SH-SY5Y (cell line): ENCODE results near the gene KRT79.

Experiments
- GATA2 ChIP-seq: IDR thresholded peaks from 2 replicates; pipeline ENCODE4 v1.6.1; 2011; ENCODE audit warnings: mild to moderate bottlenecking, low read depth, low read length
- GATA3 ChIP-seq: IDR thresholded peaks from 2 replicates; pipeline ENCODE4 v1.6.1; 2011; ENCODE audit warnings: low read depth, mild to moderate bottlenecking, low read length, moderate library complexity

GRCh38 chr12:52845946-52846345 lies 11.8 kb upstream of the KRT79 start:
- TF ChIP-seq GATA2 (no peak), GATA3 (no peak)
